Memory B cell (primary cell): ENCODE data around the gene ZNF544.

Experiments
- ATAC-seq: fragments of 150-1000 bp; cut with Tn5 transposase; 2 replicates; pipeline ENCODE4 v1.10.0; 2021; ENCODE audit warnings: low read depth, mild to moderate bottlenecking, moderate library complexity
- DNase-seq, 2 donors: peaks; one replicate each; pipeline ENCODE4 v3.0.0; 2022; ENCODE audit warnings: low spot score in 2 of 2
- H3K27ac Mint-ChIP-seq: one replicate; pipeline ENCODE4 v1.8.0; 2022; ENCODE audit warnings: mild to moderate bottlenecking, moderate library complexity, mixed read lengths
- H3K27me3 Mint-ChIP-seq: one replicate; pipeline ENCODE4 v1.8.0; 2022; ENCODE audit warnings: mixed read lengths
- H3K36me3 Mint-ChIP-seq: one replicate; pipeline ENCODE4 v1.8.0; 2022; ENCODE audit warnings: mild to moderate bottlenecking, mixed read lengths
- H3K4me1 Mint-ChIP-seq: one replicate; pipeline ENCODE4 v1.8.0; 2022; ENCODE audit warnings: mixed read lengths
- H3K4me3 Mint-ChIP-seq: one replicate; pipeline ENCODE4 v1.8.0; 2022; ENCODE audit warnings: mild to moderate bottlenecking, moderate library complexity, mixed read lengths
- H3K9me3 Mint-ChIP-seq: one replicate; pipeline ENCODE4 v1.8.0; 2022; ENCODE audit warnings: mixed read lengths

ZNF544 gene

DNA sequence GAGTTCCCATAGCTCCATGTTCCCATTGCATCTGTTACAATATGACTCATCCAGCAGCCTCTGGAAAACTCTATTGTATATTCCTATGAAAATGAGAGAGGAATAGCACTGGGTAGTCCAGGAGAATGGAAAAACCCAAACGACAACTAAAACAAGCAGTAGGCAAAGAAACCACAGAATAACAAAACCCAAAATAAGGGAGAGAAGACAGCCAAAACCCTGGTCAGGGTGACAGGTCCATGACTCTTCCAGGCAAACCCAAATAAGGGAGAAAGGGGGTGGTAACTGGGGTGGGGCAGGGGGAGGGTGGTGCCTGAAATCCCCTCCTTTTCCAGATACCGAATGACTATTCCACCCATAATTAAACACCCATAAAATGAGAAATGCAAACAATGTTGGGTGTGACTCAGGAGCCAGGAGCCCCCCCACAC lies 46.1 kb downstream of the ZNF544 start:
- H3K4me3 Mint-ChIP-seq = no peak overlapping the region
- no peak for DNase-seq

DNA sequence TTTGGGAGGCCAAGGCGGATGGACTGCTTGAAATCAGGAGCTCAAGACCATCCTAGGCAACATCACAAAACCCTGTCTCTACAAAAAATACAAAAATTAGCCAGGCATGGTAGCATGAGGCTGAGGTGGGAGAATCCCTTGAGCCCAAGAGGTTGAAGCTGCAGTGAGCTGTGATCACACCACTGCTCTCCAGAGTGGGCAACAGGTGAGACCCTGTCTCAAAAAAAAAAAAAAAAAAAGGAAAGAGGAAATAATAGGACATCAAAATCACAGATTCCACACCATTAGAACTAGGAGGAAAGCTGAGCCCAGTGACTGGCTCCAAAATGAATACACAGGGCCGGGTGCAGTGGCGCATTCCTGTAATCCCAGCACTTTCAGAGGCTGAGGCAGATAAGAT lies 46.9 kb downstream of the ZNF544 start:
- no peak for ATAC-seq

More for the DNA sequence above, 46.1 kb downstream of the ZNF544 start:
- Mint-ChIP-seq H3K27me3 (no peaks in the 10 kb centered on the region), H3K4me1 (peaks cover 4% of the 10 kb centered on the region), H3K27ac (no peak overlapping the region), H3K36me3 (peaks cover 38% of the 10 kb centered on the region), H3K9me3 (peaks cover 5% of the 10 kb centered on the region)
- ATAC-seq = no peak

DNA sequence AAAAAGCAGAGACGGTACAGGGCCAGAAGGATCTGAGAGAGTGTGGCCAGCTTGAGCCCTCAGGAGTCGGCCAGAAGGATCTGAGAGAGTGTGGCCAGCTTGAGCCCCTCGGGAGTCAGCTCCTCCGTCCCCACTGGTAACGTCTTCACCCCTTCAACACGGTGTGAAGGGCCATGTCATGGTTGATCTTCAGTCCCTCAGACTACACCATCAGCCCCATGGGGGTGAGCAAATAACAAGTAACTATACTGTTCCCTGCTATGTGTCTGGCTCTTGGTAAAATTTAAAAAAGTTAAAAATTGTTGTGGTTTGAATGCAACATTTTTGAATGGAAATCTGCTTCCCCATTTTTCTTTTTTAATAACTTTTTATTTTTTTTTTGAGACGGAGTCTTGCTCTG lies 48.5 kb downstream of the ZNF544 start:
- peaks cover 2% of the 10 kb centered on the region for H3K9me3 Mint-ChIP-seq
- ATAC-seq = no peak
- peaks cover 18% of the 10 kb centered on the region for H3K4me1 Mint-ChIP-seq
- peaks cover 18% of the 10 kb centered on the region for H3K36me3 Mint-ChIP-seq
- H3K27me3 Mint-ChIP-seq = no peaks in the 10 kb centered on the region
- no peak overlapping the region for H3K27ac Mint-ChIP-seq
- no peak for DNase-seq
- H3K4me3 Mint-ChIP-seq = peak overlapping the region; percentile 47

More for the DNA sequence above, 46.9 kb downstream of the ZNF544 start:
- no peak overlapping the region for H3K4me3 Mint-ChIP-seq
- H3K27ac Mint-ChIP-seq = no peak overlapping the region
- no peaks in the 10 kb centered on the region for H3K27me3 Mint-ChIP-seq
- no peak for DNase-seq
- H3K36me3 Mint-ChIP-seq = peaks cover 34% of the 10 kb centered on the region
- H3K4me1 Mint-ChIP-seq = peaks cover 11% of the 10 kb centered on the region
- H3K9me3 Mint-ChIP-seq = peaks cover 3% of the 10 kb centered on the region

DNA sequence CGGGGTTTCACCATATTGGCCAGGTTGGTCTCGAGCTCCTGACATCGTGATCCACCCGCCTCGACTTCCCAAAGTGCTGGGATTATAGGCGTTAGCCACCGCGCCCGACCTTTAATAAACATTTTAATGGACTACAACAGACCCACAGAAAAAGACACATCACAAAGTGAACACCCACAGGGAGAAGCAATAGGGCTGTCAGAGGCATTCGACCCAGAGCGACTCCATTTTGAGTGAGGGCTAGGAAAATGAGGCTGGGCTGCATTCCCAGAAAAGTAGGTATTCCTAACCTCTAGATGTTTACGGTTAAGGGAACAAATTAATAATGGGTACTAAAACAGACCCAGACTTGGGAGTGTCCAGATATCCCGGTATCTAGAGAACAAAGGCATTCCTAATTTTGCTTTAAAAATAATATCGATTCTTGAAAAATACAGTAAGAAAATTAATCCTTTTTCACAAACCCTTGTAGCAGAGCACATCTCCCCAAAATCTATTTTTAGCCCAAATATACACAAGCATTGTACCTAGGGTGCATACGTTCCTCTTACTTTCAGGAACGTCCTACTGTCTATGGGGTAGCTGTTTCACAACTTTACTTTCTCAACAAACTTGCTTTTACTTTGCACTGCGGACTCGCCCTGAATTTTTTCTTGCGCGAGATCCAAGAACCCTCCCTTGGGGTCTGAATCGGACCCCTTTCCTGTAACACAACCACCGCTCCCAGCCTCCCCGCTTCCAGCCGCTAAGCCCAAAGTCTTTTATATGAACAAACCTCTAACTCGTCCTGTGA lies 49.2 kb downstream of the ZNF544 start:
- DNase-seq = no peak
- peaks cover 14% of the 10 kb centered on the region for H3K36me3 Mint-ChIP-seq
- peak overlapping the region; percentile 93 for H3K4me3 Mint-ChIP-seq
- peak overlapping the region; percentile 85 for H3K27ac Mint-ChIP-seq
- H3K9me3 Mint-ChIP-seq = peaks cover 2% of the 10 kb centered on the region
- peaks cover 20% of the 10 kb centered on the region for H3K4me1 Mint-ChIP-seq
- peak; percentile 3 for ATAC-seq
- H3K27me3 Mint-ChIP-seq = no peaks in the 10 kb centered on the region

DNA sequence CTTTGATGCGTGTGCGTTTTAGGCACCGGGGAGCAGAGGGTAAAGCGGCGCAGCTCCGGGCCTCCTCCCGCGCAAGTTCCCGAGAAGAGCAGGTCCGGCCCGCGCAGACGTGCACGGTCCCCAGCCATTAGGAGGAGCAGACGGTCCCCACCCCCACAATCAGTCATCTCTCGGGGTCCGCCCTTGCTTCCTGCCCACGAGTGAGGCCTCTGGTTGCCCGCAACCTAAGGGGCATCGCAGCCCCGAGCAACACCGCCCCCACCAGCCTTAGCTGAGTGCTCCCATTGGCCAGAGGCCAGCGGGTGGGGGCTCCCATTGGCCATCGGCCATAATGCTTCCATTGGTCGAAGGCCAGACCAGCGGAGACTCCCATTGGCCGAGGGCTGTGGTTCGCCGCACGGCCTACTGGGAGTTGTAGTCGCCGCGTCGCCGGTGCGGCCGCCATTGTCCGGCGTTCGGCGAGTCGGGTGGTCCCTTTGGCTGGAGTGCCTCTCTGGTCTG lies 49.9 kb downstream of the ZNF544 start, which contains the start of gene ZNF8:
ZNF8 (plus strand) TSS at position 415 of the 501 bp plus-strand sequence. CDS start 127 bp downstream, outside the sequence.
- Mint-ChIP-seq H3K4me3 (peak within 1 kb of the TSS; percentile 93), H3K9me3 (peaks cover 2% of the 10 kb centered on the region), H3K4me1 (peaks cover 20% of the 10 kb centered on the region), H3K27ac (peak within 1 kb of the TSS; percentile 85), H3K27me3 (no peaks in the 10 kb centered on the region), H3K36me3 (peaks cover 17% of the 10 kb centered on the region)
- ATAC-seq (peak; percentile 97), DNase-seq (peak; percentile 87 to 90)

GRCh38 chr19:58279042-58279924 lies 50.6 kb downstream of the ZNF544 start:
- Mint-ChIP-seq H3K36me3 (peaks cover 14% of the 10 kb centered on the region), H3K4me1 (peaks cover 20% of the 10 kb centered on the region), H3K27ac (peak overlapping the region; percentile 85), H3K4me3 (peak overlapping the region; percentile 93), H3K9me3 (peaks cover 2% of the 10 kb centered on the region), H3K27me3 (no peaks in the 10 kb centered on the region)
- DNase-seq (no peak), ATAC-seq (no peak)

DNA sequence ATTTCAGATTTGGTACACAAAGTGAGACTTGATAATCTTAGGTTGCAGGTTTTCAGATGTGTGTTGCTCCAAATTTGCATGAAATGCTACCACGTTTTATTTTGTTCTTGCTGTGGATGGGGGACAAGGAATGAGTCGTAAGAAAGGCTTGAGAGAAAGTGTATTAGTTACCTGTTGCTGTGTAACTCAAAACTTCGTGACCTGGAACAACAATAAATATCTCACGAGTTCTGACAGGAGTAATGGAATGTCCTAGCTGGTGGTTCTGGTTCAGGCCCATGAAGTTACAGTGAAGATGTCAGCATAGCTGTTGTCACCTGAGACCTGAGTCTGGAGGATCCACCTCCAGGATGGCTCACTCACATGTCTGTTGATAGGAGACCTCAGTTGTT lies 51.2 kb downstream of the ZNF544 start:
- Mint-ChIP-seq H3K4me1 (peaks cover 20% of the 10 kb centered on the region), H3K27me3 (no peaks in the 10 kb centered on the region), H3K9me3 (no peaks in the 10 kb centered on the region), H3K27ac (no peak overlapping the region), H3K36me3 (peaks cover 10% of the 10 kb centered on the region), H3K4me3 (peak overlapping the region; percentile 93)
- DNase-seq = no peak
- ATAC-seq = no peak

DNA sequence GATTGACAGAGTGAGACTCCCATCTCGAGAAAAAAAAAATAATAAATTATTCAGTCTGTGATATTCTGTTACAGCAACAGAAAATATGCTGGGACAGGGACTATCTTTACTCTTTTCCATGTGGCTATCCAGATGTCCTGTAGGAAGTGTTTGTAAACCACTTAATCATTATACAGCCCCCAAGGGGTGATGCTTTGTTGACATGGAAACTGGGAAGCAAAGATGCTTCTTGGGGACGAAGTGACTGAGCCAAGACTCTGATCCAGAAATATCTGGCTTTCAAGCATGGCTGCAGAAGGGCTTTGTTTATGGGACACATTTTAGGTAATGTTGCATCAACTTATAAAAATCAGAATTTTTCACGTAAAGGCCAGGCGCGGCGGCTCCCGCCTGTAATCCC lies 55.5 kb downstream of the ZNF544 start:
- H3K27me3 Mint-ChIP-seq = no peaks in the 10 kb centered on the region
- no peak overlapping the region for H3K27ac Mint-ChIP-seq
- no peak overlapping the region for H3K4me3 Mint-ChIP-seq
- peaks cover 22% of the 10 kb centered on the region for H3K4me1 Mint-ChIP-seq
- DNase-seq = no peak
- H3K36me3 Mint-ChIP-seq = peaks cover 30% of the 10 kb centered on the region
- no peak for ATAC-seq
- peaks cover 2% of the 10 kb centered on the region for H3K9me3 Mint-ChIP-seq

DNA sequence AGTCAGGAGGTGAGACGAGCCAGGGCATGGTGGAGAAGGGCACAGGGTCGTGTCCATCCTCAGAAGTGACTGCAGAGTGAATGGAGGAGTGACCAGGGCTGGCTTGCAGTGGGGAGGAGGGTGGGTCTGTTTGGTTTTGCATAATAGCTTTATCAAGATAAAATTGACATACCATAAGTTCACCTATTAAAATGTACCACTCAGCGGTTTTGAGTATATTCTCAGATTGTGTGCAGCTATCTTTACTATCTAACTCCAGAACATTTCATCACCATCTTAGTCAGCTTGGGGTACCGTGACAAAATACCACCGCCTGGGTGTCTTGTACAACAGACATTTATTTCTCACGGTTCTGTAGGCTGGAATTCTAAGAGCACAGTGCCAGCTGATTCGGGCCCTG lies 63.2 kb downstream of the ZNF544 start:
- ATAC-seq (no peak), DNase-seq (no peak)
- Mint-ChIP-seq H3K27me3 (no peaks in the 10 kb centered on the region), H3K4me3 (no peak overlapping the region), H3K36me3 (peaks cover 49% of the 10 kb centered on the region), H3K27ac (no peak overlapping the region), H3K9me3 (peaks cover 10% of the 10 kb centered on the region), H3K4me1 (peaks cover 3% of the 10 kb centered on the region)

DNA sequence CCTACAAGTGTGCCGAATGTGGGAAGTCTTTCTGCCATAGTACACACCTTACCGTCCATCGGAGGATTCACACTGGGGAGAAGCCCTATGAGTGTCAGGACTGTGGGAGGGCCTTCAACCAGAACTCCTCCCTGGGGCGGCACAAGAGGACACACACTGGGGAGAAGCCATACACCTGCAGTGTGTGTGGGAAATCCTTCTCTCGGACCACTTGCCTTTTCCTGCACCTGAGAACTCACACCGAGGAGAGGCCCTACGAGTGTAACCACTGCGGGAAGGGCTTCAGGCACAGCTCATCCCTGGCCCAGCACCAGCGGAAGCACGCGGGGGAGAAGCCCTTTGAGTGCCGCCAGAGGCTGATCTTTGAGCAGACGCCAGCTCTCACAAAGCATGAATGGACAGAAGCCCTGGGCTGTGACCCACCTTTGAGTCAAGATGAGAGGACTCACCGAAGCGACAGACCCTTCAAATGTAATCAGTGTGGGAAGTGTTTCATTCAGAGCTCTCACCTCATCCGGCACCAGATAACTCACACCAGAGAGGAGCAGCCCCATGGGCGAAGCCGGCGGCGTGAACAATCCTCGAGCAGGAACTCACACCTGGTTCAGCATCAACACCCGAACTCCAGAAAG lies 66.1 kb downstream of the ZNF544 start:
- Mint-ChIP-seq H3K9me3 (peaks cover 8% of the 10 kb centered on the region), H3K36me3 (peaks cover 47% of the 10 kb centered on the region), H3K27me3 (no peaks in the 10 kb centered on the region), H3K27ac (no peak overlapping the region), H3K4me3 (no peak overlapping the region), H3K4me1 (peaks cover 3% of the 10 kb centered on the region)
- no peak for ATAC-seq
- no peak for DNase-seq

DNA sequence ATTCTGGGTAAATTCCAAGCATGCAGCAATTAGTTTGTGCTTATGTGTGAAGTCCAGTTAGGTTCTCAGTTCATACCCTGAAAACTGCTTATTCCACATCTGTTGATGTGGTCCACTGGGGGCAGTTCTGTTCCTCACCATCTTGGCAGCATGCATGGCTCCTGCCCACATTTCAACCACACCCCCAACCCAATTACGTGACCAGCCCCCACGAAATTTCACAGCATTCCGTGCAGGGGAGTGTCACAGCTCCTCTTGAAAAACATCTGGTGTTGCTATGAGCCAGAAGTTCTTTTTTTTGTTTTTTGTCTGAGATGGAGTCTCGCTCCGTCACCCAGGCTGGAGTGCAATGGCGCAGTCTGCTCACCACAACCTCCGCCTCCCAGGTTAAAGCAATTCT lies 67.4 kb downstream of the ZNF544 start:
- no peaks in the 10 kb centered on the region for H3K27me3 Mint-ChIP-seq
- peaks cover 8% of the 10 kb centered on the region for H3K9me3 Mint-ChIP-seq
- no peak for DNase-seq
- no peak for ATAC-seq
- H3K36me3 Mint-ChIP-seq = peaks cover 50% of the 10 kb centered on the region
- no peak overlapping the region for H3K4me3 Mint-ChIP-seq
- H3K27ac Mint-ChIP-seq = no peak overlapping the region
- H3K4me1 Mint-ChIP-seq = peaks cover 3% of the 10 kb centered on the region

DNA sequence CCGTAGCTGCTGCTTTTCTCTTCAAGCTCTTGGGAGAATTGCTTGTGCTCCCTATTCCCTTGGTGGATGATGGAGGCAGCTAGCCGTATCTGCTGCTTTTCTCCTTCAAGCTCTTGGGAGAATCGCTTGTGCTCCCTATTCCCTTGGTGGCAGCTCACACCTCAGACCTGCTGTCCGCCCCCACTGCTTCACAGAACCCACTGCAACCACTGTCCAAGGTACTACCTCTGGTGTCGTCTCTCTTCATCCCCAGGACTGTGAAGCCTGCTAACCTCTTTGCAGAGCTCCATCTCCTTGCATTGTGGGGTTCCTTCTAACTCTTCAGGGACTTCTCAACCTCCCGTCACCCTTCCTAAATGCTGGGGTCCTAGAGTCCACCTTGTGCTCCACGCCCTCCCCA lies 71.9 kb downstream of the ZNF544 start:
- ATAC-seq (no peak), DNase-seq (no peak)
- peaks cover 6% of the 10 kb centered on the region for H3K4me1 Mint-ChIP-seq
- H3K4me3 Mint-ChIP-seq = no peak overlapping the region
- no peaks in the 10 kb centered on the region for H3K9me3 Mint-ChIP-seq
- peaks cover 27% of the 10 kb centered on the region for H3K36me3 Mint-ChIP-seq
- no peaks in the 10 kb centered on the region for H3K27me3 Mint-ChIP-seq
- H3K27ac Mint-ChIP-seq = no peak overlapping the region

DNA sequence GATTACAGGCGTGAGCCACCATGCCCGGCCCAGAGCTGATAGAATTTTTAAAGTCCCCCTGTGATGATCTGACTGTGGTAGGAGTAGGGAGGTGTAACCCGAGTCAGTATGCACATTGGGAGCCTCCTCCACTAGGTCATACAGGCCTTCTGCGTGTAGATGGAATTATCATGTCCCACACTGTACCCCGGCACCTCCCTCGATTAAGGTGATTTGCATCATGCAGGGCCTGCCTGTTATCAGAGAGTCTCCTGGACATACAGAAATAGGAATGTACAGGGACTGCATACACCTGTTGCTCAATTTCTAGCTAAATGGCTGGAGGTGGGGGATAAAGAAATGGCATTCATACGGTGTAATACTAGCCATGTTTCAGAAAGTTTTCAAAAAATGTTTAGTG lies 75.5 kb downstream of the ZNF544 start:
- Mint-ChIP-seq H3K4me1 (peaks cover 15% of the 10 kb centered on the region), H3K27me3 (no peaks in the 10 kb centered on the region), H3K4me3 (peak overlapping the region; percentile 99), H3K9me3 (no peaks in the 10 kb centered on the region), H3K27ac (peak overlapping the region; percentile 99), H3K36me3 (peaks cover 33% of the 10 kb centered on the region)
- no peak for ATAC-seq
- DNase-seq = no peak

GRCh38 chr19:58304748-58305064 lies 76.0 kb downstream of the ZNF544 start:
- Mint-ChIP-seq H3K27me3 (no peaks in the 10 kb centered on the region), H3K36me3 (peaks cover 35% of the 10 kb centered on the region), H3K27ac (peak overlapping the region; percentile 99), H3K9me3 (no peaks in the 10 kb centered on the region), H3K4me3 (peak overlapping the region; percentile 99), H3K4me1 (peaks cover 15% of the 10 kb centered on the region)
- DNase-seq (no peak), ATAC-seq (no peak)
